ENCODE data around the gene CNDP1.

DNA sequence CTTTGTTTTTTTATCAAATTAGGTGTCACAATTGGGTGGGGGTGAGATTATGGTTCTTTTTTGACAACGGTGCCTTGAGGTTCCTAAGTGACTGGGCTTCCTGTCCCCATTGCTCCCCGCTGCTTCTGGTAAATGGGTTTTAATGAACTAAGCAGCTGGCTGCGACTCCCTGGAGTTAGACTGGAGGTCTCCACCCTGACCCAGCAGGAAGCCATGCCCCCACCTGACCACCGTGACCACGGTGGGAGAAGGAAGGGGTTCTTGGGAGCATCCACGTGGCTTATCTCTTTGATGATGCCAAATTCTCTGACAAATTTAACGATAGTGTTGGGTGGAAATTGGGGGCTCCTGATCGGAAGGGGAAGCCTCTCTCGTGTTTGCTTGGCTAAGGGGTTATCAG lies 25.9 kb upstream of the CNDP1 start:
- TF ChIP-seq EZH2 (IDR thresholded peaks at IDR 0.05; ENCODE audit: borderline replicate concordance, low read length): no peak
- TF ChIP-seq, protein P1, sequence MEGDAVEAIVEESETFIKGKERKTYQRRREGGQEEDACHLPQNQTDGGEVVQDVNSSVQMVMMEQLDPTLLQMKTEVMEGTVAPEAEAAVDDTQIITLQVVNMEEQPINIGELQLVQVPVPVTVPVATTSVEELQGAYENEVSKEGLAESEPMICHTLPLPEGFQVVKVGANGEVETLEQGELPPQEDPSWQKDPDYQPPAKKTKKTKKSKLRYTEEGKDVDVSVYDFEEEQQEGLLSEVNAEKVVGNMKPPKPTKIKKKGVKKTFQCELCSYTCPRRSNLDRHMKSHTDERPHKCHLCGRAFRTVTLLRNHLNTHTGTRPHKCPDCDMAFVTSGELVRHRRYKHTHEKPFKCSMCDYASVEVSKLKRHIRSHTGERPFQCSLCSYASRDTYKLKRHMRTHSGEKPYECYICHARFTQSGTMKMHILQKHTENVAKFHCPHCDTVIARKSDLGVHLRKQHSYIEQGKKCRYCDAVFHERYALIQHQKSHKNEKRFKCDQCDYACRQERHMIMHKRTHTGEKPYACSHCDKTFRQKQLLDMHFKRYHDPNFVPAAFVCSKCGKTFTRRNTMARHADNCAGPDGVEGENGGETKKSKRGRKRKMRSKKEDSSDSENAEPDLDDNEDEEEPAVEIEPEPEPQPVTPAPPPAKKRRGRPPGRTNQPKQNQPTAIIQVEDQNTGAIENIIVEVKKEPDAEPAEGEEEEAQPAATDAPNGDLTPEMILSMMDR (conservative IDR thresholded peaks at IDR 0.05 in 1 of 2, IDR thresholded peaks at IDR 0.05 in 1 of 2; ENCODE audit: extremely low read depth in 1 of 2, insufficient read depth in 1 of 2, low read depth in 1 of 2, low read length in 2 of 2): no peak
